DMS79 (cell line): ENCODE data around the gene UVRAG.
A peak's percentile ranks its signal among the peaks of the same experiment; 100 is the strongest.
"Not testable (repeated sequence)": the region's sequence is repeated elsewhere in the genome, so short reads cannot be mapped to it uniquely, and the experiment has no call there.

Source experiments
- DNase-seq: peaks from one replicate; lab custom pipeline; 2025; lab: John Stamatoyannopoulos, UW

UVRAG gene

DNA sequence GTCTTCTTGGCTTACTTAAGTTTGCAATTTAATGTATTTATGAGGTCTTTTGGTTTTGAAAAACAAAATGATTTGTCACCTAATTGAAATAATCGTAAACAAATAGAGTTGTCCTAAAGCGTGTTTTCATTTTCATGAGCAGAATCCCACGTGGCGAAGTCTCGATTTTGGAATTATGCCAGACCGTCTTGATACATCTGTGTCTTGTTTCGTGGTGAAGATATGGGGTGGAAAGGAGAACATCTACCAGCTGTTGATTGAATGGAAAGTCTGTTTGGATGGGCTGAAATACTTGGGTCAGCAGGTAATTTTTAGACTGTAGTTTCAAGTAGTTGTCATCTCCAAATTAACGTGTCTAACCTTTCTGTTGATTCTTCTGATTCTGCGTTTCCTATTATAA lies 64.7 kb downstream of the UVRAG start:
- no peak for DNase-seq

DNA sequence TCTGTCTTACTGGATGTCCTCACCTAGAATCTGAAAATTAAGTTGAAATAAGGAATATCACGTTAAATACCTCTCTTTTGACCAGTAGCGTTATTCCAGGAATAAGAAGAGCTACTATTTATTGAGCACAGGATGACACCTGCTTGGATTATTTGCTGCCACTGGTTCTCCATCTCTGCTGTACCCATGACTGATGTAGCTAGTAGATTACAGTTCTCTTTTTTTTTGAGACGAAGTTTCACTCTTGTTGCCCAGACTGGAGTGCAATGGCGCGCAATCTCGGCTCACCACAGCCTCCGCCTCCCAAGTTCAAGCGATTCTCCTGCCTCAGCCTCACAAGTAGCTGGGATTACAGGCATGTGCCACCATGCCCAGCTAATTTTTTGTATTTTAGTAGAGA lies 65.3 kb downstream of the UVRAG start:
- not testable (repeated sequence) for DNase-seq

GRCh38 chr11:75884321-75884720 lies 69.3 kb downstream of the UVRAG start:
- no peak for DNase-seq

DNA sequence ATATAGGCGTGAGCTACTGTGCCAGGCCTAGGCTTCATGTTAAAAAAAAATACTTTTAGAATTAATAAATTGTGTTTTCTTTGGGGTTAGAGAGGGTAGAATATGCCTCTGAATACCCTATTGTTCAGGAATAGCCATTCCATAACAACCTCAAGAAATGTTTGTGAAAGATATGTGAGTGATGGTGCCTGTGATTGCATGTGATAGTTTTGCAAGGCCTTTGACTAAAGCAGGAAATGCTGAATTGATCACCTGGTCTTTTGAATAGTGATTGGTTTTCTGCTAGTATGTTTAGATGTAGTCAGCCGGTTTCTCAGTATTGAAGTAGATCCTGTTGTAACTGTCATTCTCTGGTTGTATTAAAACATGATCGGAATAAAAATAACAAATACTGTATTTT lies 73.4 kb downstream of the UVRAG start:
- DNase-seq, result no peak

DNA sequence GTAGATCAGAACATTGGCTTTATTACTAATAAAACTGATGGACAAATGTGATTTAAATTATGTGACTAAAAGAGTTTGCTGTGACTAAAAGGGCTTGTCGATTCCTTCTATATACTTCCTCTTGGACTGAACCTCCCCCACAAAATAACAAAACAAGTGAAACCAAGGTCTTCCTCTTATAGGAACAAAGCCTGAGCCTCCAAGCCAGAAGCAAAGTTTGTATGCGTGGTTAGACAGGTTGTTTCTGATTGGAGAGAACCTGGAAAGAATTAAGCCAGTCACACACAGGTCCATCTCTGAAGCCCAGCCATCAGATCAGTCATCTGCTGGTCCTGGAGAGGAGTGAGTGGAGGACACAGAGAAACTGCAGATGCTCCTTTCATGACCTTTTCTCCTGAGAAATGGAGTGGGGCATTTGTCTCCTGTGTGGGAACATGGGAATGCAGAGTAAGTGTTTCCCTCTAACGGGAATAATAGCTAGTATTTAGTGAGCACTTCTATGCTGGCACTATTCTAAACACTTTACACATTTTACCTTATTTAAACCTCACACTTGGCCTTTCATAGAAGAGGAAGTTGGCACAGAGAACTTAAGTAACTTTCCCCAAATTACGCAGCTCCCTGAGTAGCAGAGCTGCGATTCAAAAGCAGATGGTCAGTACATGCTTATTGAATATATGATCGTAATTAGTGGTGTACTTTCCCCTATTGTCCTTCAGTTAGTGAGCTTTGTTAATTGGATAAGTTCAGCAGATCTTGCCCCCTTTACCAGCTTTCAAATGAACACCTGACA lies 77.1 kb downstream of the UVRAG start:
- no peak for DNase-seq

- no peak for DNase-seq
Measured at GRCh38 chr11:75893251-75893650, 78.2 kb downstream of the UVRAG start.

GRCh38 chr11:75894036-75894585 lies 79.1 kb downstream of the UVRAG start:
- no peak for DNase-seq

GRCh38 chr11:75896843-75897419 lies 81.9 kb downstream of the UVRAG start:
- DNase-seq, result peak; percentile 37

DNA sequence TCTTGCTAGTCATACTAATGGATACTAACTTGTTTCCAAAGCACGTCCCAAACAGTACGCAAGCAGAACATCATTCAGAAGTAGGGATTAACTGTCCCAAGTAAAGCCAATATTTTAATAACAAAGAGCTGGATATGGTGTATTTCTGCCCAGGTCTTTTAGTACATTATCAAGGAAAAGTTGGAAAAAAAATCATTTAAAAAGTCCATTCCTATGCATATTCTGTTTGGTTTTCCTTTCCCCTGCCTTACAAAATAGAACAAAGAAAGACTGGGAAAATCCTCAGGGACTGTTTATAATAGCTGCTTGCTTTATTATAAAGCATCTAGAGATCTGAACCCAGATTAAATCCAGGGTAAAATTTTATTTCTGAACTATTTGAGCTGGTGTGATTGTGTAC lies 83.9 kb downstream of the UVRAG start:
- DNase-seq, result no peak

DNA sequence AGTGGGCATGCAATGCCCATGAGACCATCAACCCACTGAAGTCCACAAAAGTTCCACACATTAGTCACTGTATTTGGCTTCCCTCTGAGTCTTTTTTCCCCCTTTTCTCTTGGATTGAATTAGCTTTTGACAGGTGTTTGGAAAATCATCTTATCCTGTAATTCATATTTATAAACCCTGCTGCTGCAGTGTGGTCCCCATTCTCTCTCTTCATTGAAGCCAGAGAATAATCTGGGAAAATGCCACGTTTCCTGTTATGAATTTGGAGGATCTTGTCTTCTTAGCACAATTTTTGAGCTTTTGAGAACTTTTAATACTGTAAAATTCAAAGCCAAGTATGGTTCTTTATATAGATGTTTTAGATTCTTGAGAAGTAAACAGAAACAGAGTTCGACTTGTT lies 84.8 kb downstream of the UVRAG start:
- DNase-seq, result no peak

DNA sequence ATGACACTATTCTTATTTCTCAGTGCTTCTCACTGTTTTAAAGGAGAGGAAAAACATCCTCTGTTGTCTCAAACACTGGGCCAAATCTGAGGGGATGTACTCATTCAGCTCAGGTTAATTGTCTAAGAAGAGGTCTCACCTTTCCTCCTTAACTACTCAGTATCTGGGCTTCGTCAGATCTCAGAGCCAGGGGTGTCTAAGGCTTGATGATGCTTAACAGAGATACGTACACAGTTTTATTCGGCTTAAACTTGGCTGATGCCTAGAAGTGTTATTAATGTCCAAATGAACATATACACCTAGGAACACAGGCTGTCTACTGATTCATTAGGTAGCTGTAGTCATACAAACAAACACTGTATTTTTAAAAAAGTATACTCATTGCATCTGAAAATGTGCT lies 85.8 kb downstream of the UVRAG start:
- no peak for DNase-seq

GRCh38 chr11:75902631-75903030 lies 87.6 kb downstream of the UVRAG start:
- no peak for DNase-seq

DNA sequence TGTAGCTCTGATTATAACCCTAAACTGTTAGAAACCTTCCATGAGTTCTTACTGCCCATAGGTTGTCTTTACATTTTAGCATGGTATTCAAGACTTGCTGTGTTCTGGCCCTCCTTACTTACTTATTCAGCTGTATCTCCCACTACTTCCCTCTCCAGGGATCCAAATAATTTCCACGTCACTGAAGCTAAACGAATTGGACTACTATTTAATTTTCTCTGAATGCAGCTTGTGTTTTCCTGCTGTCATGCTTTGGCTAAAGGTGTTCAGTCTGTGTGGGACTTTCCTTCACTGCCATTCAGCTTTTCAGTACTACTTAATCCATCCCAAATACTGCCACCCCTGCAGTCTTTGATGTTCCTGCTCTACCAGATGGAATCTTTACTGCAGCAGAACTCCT lies 88.3 kb downstream of the UVRAG start:
- no peak for DNase-seq

DNA sequence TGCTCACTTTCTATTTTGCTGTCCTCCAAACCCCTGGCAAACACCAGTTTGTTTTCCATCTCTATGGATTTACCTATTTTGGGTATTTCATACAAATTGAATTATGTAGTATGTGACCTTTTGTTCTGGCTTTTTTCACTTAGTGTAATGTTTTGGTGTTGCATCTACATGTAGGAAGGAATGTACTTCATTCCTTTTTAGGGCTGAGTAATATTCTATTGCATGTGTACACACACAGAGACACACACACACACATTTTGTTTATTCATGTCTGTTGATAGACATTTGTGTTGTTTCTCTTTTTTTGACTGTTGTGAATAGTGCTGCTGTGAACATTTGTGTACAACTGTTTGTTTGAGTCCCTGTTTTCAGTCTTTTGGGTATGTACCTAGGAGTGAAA lies 90.4 kb downstream of the UVRAG start:
- no peak for DNase-seq

DNA sequence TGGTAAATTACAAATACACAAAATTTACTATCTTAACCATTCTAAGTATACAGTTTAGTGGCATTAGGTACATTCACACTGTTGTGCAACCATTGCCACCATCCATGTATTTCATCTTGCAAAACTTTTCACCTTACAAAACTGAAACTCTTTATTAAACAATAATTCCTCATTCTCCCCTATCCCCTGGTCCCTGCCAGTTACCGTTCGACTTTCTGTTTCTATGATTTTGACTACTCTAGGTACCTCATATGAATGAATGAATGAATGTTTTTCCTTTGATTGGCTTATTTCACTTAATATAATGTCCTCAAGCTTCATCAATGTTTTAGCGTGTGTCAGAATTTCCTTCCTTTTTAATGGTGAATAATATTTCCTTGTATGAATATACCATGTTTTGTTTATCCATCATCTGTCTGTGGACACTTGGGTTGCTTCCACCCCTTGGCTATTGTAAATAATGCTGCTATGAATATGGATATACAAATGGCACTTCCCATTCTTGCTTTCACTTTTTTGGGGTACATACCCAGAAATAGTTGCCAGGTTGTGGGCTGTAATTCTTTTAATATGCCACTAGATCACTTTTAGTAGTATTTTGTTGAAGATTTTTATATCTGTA lies 93.0 kb downstream of the UVRAG start:
- DNase-seq, result no peak

DNA sequence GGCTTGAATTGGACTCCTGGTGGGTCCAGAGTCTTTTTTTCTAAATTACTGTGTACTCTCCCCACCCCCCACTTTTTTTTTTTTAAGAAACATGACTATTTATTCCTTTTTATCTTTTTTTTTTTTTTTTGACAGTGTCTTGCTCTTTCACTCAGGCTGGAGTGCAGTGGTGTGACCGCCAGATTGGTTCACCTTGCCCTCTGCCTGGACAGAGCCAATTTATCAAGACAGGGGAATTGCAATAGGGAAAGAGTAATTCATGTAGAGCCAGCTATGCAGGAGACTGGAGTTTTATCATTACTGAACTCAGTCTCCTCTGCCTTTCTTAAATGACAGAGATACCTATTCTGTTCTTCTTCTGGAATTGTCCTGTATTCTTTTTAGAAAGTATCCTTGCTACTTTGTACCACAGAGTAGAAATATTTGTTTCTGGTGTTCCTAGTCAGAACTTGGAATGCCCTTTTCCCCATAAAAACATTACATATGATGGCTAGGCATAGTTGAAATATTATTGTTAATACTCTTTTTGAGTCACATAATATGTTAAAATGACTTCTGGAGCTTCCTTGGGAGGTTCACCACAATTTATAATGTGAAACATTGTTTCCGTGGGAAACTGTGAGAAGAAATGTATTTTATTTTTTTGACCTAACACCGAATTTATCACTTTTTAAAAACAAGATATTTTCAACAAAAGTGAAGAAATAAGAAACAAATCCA lies 95.6 kb downstream of the UVRAG start:
- DNase-seq, result no peak

- DNase-seq, result no peak
Measured at GRCh38 chr11:75911459-75911858, 96.4 kb downstream of the UVRAG start.

DNA sequence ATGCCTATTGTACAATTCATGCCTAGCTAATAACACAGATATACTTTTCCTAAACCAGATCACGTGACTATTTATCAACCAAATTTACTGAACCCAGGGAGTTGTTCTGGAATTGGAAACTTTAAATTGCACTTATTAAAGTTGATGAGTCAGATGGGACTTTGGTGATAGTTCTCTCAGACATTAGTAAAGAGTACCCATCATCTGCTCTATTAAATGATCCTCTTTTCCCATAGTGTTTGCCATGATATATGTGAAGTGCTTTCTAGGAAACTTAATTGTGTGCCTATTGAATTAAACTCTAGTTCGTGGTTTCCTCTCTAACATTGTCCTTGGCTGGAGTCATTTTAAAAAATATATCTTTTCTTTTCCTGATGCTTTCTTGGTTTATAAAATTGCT lies 99.0 kb downstream of the UVRAG start:
- DNase-seq, result no peak

DNA sequence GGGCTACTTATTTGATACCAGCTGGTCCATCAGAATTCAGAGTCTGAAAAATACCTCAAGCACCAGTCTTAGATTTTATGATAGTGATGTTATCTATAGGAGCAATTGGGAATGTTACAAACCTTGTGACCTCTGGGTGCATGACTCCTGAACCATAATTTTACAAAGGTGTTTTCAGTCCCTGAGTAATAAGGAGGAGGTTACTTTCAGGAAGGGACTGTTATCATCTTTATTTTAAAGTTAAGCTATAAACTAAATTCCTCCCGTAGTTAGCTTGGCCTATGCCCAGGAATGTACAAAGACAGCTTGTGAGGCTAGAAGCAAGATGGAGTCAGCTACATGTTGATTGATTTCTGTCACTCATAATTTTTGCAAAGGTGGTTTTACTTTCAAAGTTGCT lies 101.9 kb downstream of the UVRAG start:
- DNase-seq, result no peak

GRCh38 chr11:75918331-75918730 lies 103.3 kb downstream of the UVRAG start:
- DNase-seq, result no peak

DNA sequence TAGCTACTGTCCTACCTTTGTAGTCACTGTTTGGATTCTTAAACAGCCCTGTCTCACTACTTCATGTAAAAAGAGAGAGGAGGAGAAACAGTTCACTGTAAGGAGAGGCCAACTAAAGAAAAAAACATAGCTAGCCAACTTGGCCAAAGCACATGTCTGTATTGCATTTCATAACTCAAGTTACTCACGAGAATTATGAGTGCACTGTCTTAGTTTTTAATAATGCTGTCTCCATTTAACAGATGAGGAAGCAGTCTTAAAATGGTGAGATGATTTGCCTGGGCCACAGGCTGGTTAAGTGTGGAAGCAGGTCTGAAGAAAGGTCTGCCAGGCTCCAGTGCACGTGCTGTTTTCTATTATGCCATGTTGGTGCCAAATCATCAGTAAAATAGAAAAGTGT lies 104.5 kb downstream of the UVRAG start:
- no peak for DNase-seq

- no peak for DNase-seq
Measured at GRCh38 chr11:75920848-75921247, 105.8 kb downstream of the UVRAG start.

GRCh38 chr11:75921808-75922207 lies 106.8 kb downstream of the UVRAG start:
- no peak for DNase-seq
